Neural cell (in vitro differentiated cells): ENCODE results near the gene URI1. TPM values are rescaled to one million over a fixed set of nuclear protein-coding genes. Genes with fewer than 3 reads are reported as not detected.

Experiments used
- H2AFZ ChIP-seq: fragments of 200-600, 300-800 bp; sonication (generic), shearing (Covaris generic); 2 replicates; pipeline ENCODE4 v1.6.0; 2014; ENCODE audit warnings: low read depth, mild to moderate bottlenecking, antibody characterized with exemption, low read length, moderate library complexity
- H3F3A ChIP-seq: fragments of 200-600 bp; shearing (Covaris generic); 2 replicates; pipeline ENCODE4 v1.6.1; 2016; ENCODE audit warnings: mild to moderate bottlenecking, moderate library complexity, mixed read lengths, antibody characterized with exemption, low read length; ENCODE audit not compliant: insufficient read depth, poor library complexity, severe bottlenecking
- H3K27ac ChIP-seq: fragments of 200-600, 300-800 bp; sonication (generic), shearing (Covaris generic); 2 replicates; pipeline ENCODE4 v1.5.1; 2014; ENCODE audit warnings: mild to moderate bottlenecking, low read length, moderate library complexity
- H3K27me3 ChIP-seq: fragments of 300-800, 200-600 bp; sonication (generic), shearing (Covaris generic); 2 replicates; pipeline ENCODE4 v1.6.0; 2014; ENCODE audit warnings: mild to moderate bottlenecking, low read depth, low read length, moderate library complexity; ENCODE audit not compliant: insufficient read depth
- H3K36me3 ChIP-seq: fragments of 300-800, 200-600 bp; sonication (generic), shearing (Covaris generic); 2 replicates; pipeline ENCODE4 v1.5.1; 2014; ENCODE audit warnings: mild to moderate bottlenecking, antibody characterized with exemption, low read length, moderate library complexity; ENCODE audit not compliant: insufficient read depth
- H3K4me2 ChIP-seq: fragments of 300-800, 200-600 bp; sonication (generic), shearing (Covaris generic); 2 replicates; pipeline ENCODE4 v1.6.0; 2014; ENCODE audit warnings: mild to moderate bottlenecking, low read length
- H3K4me3 ChIP-seq: fragments of 300-800, 200-600 bp; sonication (generic), shearing (Covaris generic); 2 replicates; pipeline ENCODE4 v1.5.1; 2014; ENCODE audit warnings: mild to moderate bottlenecking, low read length, moderate library complexity
- H3K79me2 ChIP-seq: fragments of 200-600 bp; shearing (Covaris generic); replicated peaks from 2 replicates; pipeline ENCODE4 v1.6.0; 2014; ENCODE audit warnings: mild to moderate bottlenecking, low read length, moderate library complexity; ENCODE audit not compliant: insufficient read depth
- H3K9ac ChIP-seq: fragments of 300-800, 200-600 bp; sonication (generic), shearing (Covaris generic); 2 replicates; pipeline ENCODE4 v1.6.1; 2016; ENCODE audit warnings: mild to moderate bottlenecking, low read length, mixed read lengths
- H3K9me2 ChIP-seq: fragments of 200-600 bp; shearing (Covaris generic); 2 replicates; pipeline ENCODE4 v1.6.1; 2016; ENCODE audit warnings: mild to moderate bottlenecking, low read length, mixed read lengths; ENCODE audit not compliant: insufficient read depth
- H3K9me3 ChIP-seq: fragments of 200-600, 300-800 bp; sonication (generic), shearing (Covaris generic); 2 replicates; pipeline ENCODE4 v1.6.1; 2016; ENCODE audit warnings: mild to moderate bottlenecking, mixed run types, low read length, moderate library complexity, mixed read lengths
- H4K20me1 ChIP-seq: fragments of 200-600 bp; shearing (Covaris generic); 2 replicates; pipeline ENCODE4 v1.6.1; 2016; ENCODE audit warnings: mild to moderate bottlenecking, mixed run types; ENCODE audit not compliant: insufficient read depth
- EP300 ChIP-seq: fragments of 450-650 bp; conservative IDR thresholded peaks from 2 replicates; pipeline ENCODE4 v1.6.1; 2014; ENCODE audit warnings: antibody characterized with exemption, mild to moderate bottlenecking, moderate library complexity; ENCODE audit not compliant: poor library complexity, severe bottlenecking
- EZH2 ChIP-seq: fragments of 200-600, 300-800 bp; shearing (Covaris generic), sonication (generic); IDR thresholded peaks from 2 replicates; pipeline ENCODE4 v1.6.1; 2014; ENCODE audit warnings: antibody characterized with exemption, low read length, borderline replicate concordance, mild to moderate bottlenecking; ENCODE audit not compliant: insufficient read depth, poor library complexity, severe bottlenecking
- MXI1 ChIP-seq: fragments of 450-650 bp; conservative IDR thresholded peaks from 2 replicates; pipeline ENCODE4 v1.6.1; 2014; ENCODE audit warnings: antibody characterized with exemption, mild to moderate bottlenecking; ENCODE audit not compliant: poor library complexity, severe bottlenecking
- POLR2AphosphoS5 ChIP-seq: IDR thresholded peaks from 2 replicates; pipeline ENCODE4 v1.6.1; 2012
- RAD21 ChIP-seq: fragments of 450-650 bp; conservative IDR thresholded peaks from 2 replicates; pipeline ENCODE4 v1.6.1; 2014; ENCODE audit warnings: antibody characterized with exemption, mild to moderate bottlenecking, moderate library complexity
- SMC3 ChIP-seq: fragments of 450-650 bp; conservative IDR thresholded peaks from 2 replicates; pipeline ENCODE4 v1.6.1; 2014; ENCODE audit warnings: antibody characterized with exemption, mild to moderate bottlenecking, moderate library complexity; ENCODE audit not compliant: poor library complexity
- TAF1 ChIP-seq: IDR thresholded peaks from 2 replicates; pipeline ENCODE4 v1.6.1; 2012; ENCODE audit warnings: low read depth
- polyA plus RNA-seq: library from polyadenylated mRNA; depleted of rRNA; stranded (reverse); fragments of >200 nt; gene quantifications from 2 replicates; pipeline ENCODE4 v1.2.3, GENCODE V29; 2014
- TF ChIP-seq, protein P1 (sequence below): fragments of 450-650 bp; IDR thresholded peaks from 2 replicates; pipeline ENCODE4 v1.5.1; 2014; ENCODE audit warnings: antibody characterized with exemption, mild to moderate bottlenecking, moderate library complexity; ENCODE audit not compliant: poor library complexity, severe bottlenecking
- TF ChIP-seq, protein P2 (sequence below): IDR thresholded peaks from 2 replicates; pipeline ENCODE4 v1.6.1; 2012; ENCODE audit warnings: borderline replicate concordance

The URI1 gene
- polyA plus RNA-seq, 1 donor from 2014 or later = 55.4 TPM

DNA sequence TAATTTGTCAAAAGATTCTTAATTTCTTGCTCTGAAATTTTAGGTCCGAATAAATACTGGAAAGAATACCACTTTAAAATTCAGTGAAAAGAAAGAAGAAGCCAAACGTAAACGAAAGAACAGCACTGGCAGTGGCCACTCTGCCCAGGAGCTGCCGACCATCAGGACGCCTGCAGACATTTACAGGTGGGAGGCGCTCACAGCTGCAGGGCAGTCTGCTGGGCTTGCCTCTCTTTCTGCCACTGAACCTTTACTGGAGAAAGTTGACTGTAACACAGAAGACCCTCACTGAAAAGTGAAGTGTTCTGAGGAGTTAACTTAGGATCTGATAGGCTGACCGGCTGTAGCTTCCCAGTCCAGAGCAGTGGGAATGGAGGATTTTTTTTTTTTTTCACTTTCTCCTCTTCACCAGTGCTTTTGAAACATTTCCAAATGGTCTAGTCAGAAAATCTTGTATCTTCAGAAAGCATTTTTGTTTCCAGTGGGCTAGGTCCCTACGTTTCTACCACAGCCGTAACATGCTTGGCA is 69.1 kb downstream of the URI1 start:
- Histone ChIP-seq H3K9me3 (no peaks in the 10 kb centered on the region), H3F3A (no peaks in the 10 kb centered on the region), H2AFZ (no peak overlapping the region), H3K4me2 (no peak overlapping the region), H3K79me2 (no peaks in the 10 kb centered on the region), H3K9me2 (no peaks in the 10 kb centered on the region), H4K20me1 (no peaks in the 10 kb centered on the region), H3K4me3 (no peak overlapping the region), H3K36me3 (peaks cover 9% of the 10 kb centered on the region), H3K9ac (no peak overlapping the region), H3K27me3 (no peaks in the 10 kb centered on the region), H3K27ac (no peak overlapping the region)
- no peak for TF ChIP-seq POLR2AphosphoS5
- TF ChIP-seq EP300 = no peak
- TF ChIP-seq SMC3 = no peak
- TF ChIP-seq, protein P1, sequence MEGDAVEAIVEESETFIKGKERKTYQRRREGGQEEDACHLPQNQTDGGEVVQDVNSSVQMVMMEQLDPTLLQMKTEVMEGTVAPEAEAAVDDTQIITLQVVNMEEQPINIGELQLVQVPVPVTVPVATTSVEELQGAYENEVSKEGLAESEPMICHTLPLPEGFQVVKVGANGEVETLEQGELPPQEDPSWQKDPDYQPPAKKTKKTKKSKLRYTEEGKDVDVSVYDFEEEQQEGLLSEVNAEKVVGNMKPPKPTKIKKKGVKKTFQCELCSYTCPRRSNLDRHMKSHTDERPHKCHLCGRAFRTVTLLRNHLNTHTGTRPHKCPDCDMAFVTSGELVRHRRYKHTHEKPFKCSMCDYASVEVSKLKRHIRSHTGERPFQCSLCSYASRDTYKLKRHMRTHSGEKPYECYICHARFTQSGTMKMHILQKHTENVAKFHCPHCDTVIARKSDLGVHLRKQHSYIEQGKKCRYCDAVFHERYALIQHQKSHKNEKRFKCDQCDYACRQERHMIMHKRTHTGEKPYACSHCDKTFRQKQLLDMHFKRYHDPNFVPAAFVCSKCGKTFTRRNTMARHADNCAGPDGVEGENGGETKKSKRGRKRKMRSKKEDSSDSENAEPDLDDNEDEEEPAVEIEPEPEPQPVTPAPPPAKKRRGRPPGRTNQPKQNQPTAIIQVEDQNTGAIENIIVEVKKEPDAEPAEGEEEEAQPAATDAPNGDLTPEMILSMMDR = no peak
- TF ChIP-seq MXI1 = no peak
- TF ChIP-seq RAD21 = no peak
- TF ChIP-seq, protein P2, sequence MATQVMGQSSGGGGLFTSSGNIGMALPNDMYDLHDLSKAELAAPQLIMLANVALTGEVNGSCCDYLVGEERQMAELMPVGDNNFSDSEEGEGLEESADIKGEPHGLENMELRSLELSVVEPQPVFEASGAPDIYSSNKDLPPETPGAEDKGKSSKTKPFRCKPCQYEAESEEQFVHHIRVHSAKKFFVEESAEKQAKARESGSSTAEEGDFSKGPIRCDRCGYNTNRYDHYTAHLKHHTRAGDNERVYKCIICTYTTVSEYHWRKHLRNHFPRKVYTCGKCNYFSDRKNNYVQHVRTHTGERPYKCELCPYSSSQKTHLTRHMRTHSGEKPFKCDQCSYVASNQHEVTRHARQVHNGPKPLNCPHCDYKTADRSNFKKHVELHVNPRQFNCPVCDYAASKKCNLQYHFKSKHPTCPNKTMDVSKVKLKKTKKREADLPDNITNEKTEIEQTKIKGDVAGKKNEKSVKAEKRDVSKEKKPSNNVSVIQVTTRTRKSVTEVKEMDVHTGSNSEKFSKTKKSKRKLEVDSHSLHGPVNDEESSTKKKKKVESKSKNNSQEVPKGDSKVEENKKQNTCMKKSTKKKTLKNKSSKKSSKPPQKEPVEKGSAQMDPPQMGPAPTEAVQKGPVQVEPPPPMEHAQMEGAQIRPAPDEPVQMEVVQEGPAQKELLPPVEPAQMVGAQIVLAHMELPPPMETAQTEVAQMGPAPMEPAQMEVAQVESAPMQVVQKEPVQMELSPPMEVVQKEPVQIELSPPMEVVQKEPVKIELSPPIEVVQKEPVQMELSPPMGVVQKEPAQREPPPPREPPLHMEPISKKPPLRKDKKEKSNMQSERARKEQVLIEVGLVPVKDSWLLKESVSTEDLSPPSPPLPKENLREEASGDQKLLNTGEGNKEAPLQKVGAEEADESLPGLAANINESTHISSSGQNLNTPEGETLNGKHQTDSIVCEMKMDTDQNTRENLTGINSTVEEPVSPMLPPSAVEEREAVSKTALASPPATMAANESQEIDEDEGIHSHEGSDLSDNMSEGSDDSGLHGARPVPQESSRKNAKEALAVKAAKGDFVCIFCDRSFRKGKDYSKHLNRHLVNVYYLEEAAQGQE = no peak
- TF ChIP-seq EZH2 = no peak
- no peak for TF ChIP-seq TAF1

DNA sequence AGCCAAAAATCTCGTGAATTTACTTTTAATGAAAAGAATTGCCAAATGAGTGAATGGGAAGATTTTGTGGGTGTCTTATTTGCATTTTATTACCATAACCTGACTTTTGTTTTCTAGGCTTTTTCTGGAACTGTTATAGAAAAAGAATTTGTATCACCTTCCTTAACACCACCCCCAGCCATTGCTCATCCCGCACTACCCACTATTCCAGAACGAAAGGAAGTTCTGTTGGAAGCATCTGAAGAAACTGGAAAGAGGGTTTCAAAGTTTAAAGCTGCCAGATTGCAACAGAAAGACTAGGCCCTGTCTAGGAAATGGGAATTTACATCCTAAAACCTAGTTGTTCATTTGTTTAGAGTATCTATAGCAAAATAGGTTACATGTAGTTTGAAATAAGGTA is 72.7 kb downstream of the URI1 start:
- TF ChIP-seq RAD21 (no peak), EZH2 (no peak), TAF1 (no peak), MXI1 (no peak), SMC3 (no peak), POLR2AphosphoS5 (no peak)
- TF ChIP-seq, protein P1 = no peak
- Histone ChIP-seq H3K79me2 (no peaks in the 10 kb centered on the region), H3K9me3 (no peaks in the 10 kb centered on the region), H3K27me3 (no peaks in the 10 kb centered on the region), H3K27ac (no peak overlapping the region), H2AFZ (no peak overlapping the region), H3K9me2 (no peaks in the 10 kb centered on the region), H4K20me1 (no peaks in the 10 kb centered on the region), H3K4me3 (no peak overlapping the region), H3F3A (no peaks in the 10 kb centered on the region), H3K4me2 (no peak overlapping the region), H3K9ac (no peak overlapping the region), H3K36me3 (no peaks in the 10 kb centered on the region)
